ENCODE results near the gene MICAL3.

Gene MICAL3

DNA sequence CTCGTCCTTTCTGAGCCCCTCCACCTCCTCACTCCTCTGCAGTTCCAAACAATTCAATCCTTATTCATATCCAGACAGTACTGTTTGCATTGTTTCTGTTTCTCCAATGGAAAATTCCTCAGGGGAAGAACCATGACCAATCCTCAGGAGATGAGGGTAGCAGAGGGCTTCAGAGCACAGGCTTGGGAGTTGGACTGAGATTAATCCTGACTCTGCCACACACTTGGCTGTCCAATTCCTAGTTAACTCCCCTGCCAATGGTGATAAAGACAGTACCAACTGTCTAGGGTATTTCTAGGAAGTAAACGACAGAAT lies 58.0 kb downstream of the MICAL3 start:
- no peak for DNase-seq

DNA sequence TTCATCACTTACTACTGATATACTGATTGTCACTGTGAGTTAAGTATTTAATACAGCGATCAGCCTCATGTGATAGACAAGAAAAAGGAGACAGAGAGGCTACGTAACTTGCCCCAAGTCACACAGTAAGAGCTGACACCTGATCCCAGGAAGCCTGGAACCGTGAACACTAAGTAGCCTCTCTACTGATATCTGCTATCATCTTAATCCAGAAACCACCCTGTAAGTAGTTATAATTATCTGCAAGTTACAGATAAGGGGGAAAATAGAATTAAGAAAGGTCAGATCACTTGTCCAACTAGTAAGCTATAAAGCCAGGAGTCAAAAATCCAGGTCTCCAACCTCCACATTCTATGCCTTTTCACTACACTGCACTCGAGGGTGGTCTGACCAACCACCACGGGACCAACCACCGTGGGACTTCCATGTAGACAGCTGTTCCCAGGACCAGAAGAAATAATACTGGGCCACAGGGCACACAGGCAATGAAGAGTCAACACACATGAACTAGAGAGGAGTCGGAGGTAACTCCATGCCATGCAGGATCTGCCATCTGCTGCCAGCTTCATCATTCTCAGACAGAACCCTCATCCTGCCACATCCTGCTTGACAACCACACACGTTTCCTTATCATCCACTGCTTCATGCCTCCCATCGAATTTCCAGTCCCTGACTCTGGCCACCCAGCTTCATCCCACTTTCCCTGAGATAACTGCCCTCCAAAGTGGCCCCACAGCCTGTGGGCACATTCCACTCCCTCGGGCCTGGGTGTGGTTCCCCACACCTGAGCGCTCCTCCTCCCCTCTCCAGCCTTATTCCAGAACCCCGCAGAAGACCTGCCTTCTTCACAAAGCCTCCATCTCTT lies 58.6 kb downstream of the MICAL3 start:
- no peak for DNase-seq

DNA sequence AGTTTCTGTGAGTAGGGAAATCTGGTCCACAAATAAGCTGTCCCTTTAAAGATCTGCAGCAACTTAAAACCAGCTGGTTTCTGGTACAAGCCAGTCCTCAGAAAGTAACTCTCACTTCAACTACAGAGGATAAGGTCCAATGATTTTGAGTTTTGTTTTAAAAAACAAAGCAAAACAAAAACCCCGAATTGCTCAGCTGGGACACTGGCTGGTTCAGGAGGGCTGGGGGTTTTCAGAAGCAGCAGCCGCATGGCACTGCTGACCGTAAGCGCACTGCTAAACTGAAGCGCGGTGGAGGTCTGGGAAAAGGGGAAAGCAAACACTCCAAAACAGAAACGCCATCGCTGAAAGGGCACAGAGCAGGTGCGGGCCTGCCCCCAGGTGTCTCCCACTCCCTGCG lies 59.7 kb downstream of the MICAL3 start:
- DNase-seq: no peak

DNA sequence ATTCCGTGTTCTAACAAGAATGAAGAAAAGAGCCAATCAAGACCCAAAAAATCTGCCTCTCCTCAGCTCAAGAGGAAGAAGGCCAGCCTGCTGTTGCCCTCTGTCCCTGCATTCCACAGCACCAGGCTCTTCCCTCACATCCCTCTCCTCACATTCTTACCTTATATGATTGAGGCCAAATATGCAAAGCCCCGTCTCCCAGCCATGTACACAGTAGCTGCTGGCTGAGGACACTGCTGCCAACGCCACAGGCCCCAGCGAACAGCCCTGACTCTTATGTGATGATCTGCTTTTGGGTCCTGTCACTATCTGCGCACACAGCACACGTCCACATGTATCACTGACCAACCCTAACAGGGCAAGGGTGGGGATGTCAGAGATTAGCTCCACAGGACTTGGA lies 60.2 kb downstream of the MICAL3 start:
- DNase-seq: no peak

DNA sequence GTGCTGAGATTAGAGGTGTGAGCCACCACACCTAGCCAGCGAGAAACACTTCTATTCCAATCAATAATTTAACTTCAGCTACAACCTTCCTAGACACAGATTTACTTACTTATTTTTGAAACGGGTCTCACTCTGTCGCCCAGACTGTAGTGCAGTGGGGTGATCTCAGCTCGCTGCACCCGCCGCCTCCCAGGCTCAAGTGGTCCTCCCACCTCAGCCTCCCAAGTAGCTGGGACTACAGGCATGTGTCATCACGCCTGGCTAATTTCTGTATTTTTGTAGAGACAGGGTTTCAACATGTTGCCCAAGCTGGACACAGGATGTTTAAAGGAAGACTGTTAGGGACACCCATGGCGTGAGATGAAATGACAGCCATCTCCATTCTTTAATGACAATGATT lies 61.3 kb downstream of the MICAL3 start:
- no peak for DNase-seq

DNA sequence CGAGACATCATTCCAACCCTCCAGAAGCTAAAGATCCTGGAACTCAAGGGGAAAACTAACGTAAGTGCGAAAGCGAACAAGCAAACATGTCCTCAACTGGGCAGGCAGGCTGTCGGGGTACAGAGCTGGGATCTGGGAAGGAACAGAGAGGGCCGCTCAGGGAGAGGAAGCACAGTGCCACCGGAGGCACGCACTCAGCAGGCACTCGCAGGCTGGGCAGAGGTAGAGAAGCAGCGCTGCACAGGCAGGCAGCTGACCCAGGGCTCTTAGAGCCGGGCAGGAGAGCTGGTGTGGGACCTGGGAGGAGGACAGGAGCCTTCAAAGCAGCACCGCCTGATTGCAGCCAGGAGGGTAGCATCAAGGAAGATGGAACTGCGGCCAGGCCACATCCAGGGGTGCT lies 62.2 kb downstream of the MICAL3 start:
- no peak for DNase-seq

DNA sequence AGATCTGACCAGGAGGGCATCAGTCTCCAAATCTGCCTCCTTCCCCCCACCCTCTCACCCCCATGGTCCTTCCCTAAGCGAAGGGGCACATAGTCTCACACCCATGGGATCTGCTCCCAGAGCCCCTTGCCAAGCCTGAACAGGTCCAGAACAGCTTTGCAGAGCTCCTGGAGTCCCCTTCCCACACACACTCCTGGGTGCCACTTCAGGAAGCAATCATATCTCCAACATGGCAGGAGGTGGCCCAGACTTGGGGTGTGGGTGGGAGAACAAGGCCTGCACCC lies 63.0 kb downstream of the MICAL3 start:
- DNase-seq: no peak

DNA sequence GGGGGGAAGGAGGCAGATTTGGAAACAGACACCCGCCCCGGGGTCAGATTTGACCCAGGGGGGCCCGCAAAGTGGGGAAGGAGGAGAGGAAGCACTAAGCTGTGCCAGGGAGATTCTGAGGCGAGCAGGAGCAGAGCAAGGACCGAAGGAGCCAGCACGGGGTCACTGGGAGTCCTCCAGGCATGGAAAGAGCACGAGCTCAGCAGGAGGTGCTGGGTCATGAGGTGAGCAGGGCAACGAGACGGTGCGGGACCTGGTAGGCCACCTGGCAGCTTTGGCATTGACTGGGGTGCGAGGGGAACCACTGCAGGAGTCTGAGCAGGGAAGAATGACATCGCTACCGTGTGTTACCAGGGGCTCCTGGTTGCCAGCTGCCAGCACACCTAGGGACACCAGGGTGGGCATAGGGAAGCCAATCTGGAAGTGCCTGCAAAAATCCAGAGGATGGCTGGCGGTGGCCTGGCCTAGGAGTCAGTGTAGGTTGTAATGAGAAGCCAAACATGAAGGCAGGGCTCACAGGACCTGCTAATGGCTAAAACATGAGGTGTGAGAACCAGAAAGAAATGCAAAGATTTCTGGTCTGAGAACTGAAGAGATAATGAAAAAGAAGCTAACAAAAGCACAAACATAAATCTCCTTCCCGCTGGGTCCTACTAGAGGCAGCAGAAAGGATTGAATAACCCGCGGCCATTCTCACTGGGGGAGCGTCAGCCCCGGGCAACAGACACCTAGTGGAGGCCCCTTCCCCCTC lies 63.5 kb downstream of the MICAL3 start:
- no peak for DNase-seq

DNA sequence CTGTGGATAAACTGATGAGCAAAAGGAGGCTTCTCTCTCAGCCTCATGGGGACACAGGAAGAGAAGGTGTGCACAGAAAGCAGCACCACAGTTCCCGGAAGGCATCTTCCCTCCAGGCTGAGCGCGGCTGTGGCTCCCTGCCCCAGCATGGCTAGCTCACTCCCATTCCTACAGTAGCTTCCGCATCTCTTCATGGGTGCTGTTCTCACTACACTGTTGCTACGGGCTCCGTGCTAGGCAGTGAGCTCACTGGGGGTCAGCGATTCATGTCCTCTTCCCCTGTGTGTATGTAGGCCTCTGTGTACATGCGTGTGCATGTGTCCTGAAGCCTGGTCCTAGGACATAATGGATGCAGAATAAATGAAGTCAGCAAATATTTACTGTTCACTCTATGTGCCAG lies 64.3 kb downstream of the MICAL3 start:
- no peak for DNase-seq

DNA sequence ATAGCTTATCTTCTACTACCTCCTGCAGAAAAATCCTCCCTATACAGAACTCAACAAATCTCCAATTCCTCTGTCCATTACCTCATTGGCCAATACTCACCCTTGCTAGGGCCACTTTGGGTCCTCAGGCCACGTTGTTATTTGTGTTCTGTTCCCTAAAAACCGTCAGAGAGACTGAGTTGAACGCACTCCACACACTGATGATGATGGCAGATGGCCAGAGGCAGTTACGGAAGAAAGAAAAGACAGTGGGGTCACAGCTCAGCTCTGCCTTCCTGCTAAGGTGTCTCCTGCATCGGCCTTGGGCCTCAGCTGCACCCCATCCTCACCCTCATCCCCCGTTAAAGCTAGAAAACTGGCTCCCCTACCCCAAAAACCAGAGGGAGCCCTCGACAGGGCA lies 66.2 kb downstream of the MICAL3 start:
- no peak for DNase-seq

DNA sequence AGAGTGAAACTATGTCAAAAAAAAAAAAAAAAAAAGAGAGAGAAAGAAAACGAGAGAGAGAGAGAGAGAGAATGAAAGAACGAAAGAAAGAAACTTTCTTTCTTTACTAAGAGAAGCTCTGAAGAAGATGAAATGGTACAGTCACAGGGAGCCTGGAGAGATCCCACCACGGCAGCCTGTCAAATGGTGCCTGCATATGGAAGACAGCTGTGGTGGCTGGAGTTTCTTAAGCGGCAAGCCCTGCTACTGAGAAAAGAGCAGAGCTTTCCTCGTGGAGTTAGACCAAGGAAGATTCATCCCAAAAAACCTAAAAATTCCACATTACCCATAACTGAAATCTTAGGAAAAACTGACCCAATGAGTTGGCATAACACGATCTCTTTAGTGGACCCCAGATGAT lies 66.7 kb downstream of the MICAL3 start:
- no peak for DNase-seq

DNA sequence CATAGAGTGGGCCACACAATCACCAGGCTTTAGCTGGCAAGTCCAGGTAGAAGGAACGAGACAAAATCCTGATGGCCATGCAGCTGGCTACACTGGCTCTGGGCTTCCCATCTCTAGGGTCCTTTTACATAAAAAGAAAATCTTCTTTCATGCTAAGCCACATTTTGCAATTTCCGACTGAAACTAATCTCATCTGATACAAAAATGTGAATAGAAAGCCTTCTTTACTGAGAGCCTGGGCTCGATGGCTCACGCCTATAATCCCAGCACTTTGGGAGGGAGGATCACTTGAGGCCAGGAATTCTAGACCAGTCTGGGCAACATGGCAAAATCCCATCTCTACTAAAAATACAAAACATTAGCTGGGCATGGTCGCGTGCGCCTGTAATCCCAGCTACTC lies 67.2 kb downstream of the MICAL3 start:
- DNase-seq: no peak

DNA sequence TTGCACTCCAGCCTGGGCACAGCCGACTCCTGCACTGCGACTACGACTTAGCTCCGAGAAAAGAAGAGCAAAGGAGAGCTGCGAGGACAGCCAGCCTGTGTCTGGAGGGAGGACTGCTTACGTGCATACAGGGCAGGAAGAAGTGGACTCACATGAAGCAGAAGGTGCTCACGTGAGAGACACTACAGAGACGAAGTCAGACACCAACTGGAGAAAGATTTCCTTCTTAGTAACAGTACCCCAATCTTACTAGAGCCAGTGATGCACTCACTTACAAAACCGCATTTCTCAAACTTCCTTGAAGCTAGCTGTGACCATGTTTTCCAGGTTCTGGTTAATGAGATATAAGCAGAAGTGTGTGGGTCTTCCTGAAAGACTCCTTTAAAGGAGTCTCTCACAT lies 67.7 kb downstream of the MICAL3 start:
- no peak for DNase-seq

DNA sequence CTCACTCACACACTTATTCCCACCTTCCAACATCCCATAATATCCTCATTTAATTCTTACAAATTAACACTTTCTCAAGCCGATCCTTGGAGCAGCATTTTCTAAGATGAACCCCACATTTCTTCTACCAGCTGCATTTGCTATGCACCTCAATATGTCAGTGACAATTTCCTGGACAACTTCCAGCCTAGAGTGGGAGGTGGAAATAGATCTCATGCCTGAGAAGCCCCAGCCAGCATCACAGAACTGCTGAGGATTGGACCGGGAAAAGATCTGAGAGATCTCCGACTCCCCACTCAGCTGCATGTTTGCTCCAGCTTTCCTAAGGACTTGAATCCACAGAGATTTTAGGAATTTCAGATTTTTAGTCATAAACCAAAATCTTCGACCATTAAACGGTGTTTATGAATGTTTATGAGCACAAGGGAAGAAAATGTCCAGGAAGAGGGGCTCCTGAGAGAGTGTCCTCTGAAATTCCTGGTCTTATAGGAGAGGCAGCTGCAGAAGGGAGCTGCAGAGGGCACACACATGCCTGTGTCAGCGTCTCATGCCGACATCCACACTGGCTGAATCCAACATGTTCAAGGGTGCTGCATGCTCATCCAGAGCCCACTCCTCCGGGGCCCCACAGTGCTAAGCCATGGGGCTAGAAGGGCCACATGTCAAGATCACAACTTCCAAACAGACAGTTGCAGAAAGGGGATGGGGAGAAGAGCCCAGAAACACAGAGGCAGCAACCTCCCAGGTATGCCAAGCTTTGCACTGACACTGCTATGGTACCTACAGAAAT lies 68.6 kb downstream of the MICAL3 start:
- no peak for DNase-seq

DNA sequence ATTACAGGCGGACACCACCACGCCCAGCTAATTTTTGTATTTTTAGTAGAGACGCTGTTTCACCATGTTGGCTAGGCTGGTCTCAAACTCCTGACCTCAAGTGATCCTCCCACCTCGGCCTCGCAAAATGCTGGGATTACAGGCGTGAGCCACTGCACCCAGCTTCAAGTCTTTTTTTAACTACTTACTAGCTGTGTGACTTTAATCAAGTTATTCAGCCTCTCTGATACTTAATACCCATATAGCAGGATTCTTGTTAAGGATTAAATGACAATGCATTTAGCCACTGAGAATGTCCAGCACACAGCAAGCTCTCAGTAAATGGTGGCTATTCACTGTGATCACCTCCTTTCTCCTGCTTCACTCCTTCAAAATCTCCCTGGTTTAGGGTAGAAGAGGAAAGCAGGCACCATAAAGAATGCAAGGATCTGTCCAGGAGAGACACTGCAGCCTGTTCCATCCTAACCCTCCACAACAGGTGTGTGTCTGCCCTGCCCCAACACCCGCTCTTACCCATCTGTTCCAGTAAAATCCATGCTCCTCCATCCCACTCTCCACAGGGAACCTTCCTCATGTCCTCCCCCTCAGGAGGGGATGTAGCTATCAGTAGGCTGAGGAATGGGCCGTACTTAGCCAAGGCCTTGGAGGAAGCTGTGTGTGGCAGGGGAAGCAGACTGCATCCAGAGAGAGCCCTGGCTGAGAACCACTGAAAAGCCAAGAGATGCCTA lies 69.3 kb downstream of the MICAL3 start:
- no peak for DNase-seq

DNA sequence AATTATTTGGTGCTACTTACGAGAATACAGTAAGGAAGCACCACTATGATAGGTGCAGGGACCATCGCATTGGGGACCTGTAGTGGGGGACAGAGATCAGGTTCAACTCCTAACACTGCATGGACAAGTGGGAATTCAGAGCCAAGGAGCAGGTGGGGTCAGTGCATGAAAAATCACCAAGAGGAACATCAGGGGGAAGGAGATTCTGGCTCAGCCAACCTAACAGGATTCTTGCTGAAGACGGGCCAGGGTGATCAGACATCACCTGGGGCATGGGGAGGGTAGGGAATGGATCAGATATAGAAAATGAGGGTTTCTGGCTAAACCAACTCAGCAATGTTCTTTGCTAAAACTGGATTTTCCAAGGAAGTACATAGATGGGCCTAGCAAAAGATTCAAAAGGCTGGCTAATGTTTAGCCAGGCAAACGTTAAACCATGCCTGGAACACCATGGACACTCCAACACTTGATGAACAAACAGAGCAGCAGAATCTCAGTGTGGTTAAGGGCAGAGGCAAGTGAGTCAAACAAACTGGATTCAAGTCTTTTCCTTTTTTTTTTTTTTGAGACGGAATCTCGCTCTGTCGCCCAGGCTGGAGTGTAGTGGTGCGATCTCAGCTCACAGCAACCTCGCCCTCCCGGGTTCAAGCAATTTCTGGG lies 70.0 kb downstream of the MICAL3 start:
- no peak for DNase-seq

DNA sequence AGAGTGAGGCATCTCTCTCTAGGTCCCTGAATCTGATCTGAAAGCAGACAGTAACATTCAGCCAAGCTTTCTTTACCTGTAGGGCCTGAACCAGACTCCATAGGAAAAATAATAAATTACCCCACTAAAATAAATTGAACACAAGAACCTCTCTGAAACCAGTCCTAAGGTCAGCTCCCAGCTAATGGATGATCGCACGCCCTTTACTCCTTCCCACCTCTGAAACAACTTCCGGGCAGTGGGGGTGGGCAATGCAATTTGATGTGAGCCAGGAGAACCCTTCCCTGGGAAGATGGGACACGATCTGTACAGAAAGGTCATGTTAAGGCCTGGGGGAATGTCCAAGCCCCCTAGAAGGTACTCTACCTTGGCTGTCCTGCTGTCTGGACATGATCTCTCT lies 71.2 kb downstream of the MICAL3 start:
- no peak for DNase-seq

DNA sequence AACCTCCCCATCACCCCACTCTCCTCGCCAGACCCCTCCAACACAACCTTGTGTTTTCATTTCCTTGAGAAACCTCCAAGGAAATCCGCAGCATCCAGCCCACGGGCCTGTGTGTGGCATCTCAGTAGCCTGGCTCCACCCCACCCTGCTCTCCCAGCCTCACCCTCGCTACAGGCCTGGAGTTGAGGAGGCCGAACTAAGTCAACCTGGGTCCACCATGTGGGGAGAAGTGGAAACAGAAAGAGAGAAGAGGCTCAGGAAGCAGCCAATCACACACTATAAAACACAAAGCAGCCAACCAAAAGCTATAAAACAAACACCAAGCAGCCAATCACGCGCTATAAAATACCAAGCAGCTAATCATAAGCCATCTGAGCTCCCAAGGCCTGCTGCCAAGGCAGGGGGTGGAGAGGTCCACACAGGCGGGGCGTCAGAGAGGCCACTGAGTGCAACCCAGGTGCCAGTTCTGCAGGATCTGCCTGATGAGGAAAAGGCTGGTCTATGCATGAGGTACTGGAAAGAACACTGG lies 72.0 kb downstream of the MICAL3 start:
- no peak for DNase-seq

DNA sequence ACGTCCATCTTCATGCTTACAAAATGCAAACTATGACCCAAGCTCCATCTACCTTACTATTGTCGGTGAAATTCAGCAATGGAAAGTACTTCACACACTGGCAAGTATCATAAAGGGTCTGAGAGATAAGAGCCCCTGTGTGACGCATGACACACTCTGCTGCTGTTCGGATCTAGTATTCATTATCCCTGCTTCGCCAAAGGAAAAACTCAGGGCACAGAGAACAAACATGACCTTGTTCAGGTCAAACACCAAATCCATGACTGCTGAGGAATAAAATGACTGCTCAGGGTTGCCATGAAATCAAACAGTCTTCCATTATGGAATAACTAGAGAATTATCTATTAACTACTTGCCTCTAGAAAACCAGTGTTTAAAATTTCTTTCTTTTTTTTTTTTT lies 73.0 kb downstream of the MICAL3 start:
- no peak for DNase-seq

DNA sequence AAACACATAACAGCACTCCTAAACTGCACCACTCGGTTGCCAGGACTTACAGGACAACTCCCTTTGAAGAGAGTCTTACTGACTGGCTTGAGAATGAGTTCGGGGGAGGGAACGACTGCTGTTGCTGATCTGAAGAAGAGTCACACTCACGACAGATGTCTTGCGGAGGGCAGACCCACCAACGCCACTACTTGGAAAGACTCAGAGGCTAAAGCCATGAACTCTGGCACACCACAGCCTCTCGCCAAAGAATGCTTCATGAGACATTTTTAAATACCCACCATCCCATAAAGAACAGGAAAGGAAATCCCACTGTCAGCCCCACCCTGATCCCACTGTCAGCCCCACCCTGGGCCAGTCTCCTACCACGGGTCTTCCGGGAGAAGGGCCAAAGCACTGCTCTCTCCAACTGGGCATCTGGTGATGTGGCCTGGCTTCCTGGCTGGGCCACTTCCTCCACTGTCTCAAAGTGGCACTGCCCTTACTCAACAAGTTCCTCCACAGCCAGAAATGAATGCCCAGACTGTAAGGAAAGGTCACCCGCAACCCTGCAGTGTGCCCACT lies 73.6 kb downstream of the MICAL3 start:
- no peak for DNase-seq

DNA sequence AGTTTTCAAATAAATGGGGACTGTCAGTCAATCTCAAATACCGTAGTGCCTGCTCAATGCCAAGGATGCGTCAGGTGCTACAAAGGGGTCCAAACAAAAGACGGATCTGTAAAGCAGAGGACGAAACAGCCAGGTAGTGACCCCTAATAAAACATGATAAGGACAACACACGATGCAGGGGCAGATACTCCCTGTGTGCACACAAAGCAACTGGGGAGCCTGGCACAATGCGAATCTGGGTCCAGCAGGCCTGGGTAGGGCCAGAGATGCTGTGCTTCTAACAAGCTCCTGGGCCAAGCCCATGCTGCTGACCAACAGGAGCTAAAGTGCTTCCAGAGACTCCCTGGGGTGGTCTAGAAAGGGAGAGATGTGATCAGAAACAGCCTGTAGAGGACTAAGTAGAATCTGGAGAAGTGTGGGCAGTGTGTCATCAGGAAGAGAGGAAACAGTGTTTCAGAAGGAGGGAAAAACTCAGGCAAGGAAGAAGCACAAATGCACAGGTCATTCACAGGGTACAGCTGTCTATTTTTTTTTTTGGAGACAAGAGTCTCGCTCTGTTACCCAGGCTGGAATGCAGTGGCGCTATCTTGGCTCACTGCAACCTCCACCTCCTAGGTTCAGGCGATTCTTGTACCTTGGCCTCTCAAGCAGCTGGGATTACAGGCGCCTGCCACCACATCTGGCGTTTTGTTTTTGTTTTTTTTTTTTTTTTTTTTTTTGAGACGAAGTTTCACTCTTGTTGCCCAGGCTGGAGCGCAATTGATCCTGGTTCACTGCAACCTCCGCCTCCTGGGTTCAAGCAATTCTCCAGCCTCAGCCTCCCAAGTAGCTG lies 74.5 kb downstream of the MICAL3 start:
- no peak for DNase-seq

All from activated CD4-positive, alpha-beta T cell treated with anti-CD3 and anti-CD28 coated beads, Interleukin-2, amount 50 U/mL, for 1 hour (primary cell).